PC-3 (cell line): ENCODE results near the gene FAM47E. TPM values are rescaled to one million over a fixed set of nuclear protein-coding genes. Genes with fewer than 3 reads are reported as not detected.

Source experiments
- ATAC-seq: fragments of 200-7000 bp; cut with Tn5 transposase; 2 replicates; pipeline ENCODE4 v1.9.1; 2020; ENCODE audit warnings: mild to moderate bottlenecking, moderate library complexity
- BruUV-seq: library from RNA; stranded (reverse); fragments of 400-500 nt; replicated peaks from 2 replicates; lab custom pipeline; 2021; lab: Mats Ljungman, UMichigan
- CTCF ChIA-PET: fragments of 300-600 bp; sonication (Branson Sonifier 250); formaldehyde crosslinking; loops from one replicate; lab custom pipeline; 2022; ENCODE audit warnings: antibody characterized with exemption; lab: Charles Lee
- POLR2A ChIA-PET: fragments of 300-600 bp; sonication (Branson Sonifier 250); formaldehyde crosslinking; loops from one replicate; lab custom pipeline; 2022; ENCODE audit warnings: antibody characterized with exemption; ENCODE audit not compliant: unreplicated experiment; lab: Charles Lee
- DNase-seq: peaks from one replicate; pipeline ENCODE4 v3.0.0-alpha.2; 2015
- H2AFZ ChIP-seq: fragments of 300-600 bp; sonication (generic); 2 replicates; pipeline ENCODE4 v1.6.0; 2016; ENCODE audit warnings: antibody characterized with exemption, low read length
- H3F3A ChIP-seq: fragments of 300-600 bp; sonication (generic); one replicate; pipeline ENCODE4 v1.6.0; 2017; ENCODE audit warnings: antibody characterized with exemption, low read length, control low read depth, mild to moderate bottlenecking; ENCODE audit not compliant: unreplicated experiment
- H3K27ac ChIP-seq: fragments of 300-600 bp; sonication (generic); 2 replicates; pipeline ENCODE4 v1.5.1; 2016; ENCODE audit warnings: mild to moderate bottlenecking, low read length
- H3K27me3 ChIP-seq: fragments of 300-600 bp; sonication (generic); 2 replicates; pipeline ENCODE4 v1.6.1; 2016; ENCODE audit warnings: low read length, mixed read lengths
- H3K36me3 ChIP-seq: fragments of 300-600 bp; sonication (generic); 2 replicates; pipeline ENCODE4 v1.6.1; 2016; ENCODE audit warnings: low read depth, mixed run types, low read length, mixed read lengths
- H3K4me1 ChIP-seq: fragments of 300-600 bp; sonication (generic); 2 replicates; pipeline ENCODE4 v1.5.1; 2016; ENCODE audit warnings: low read length; ENCODE audit not compliant: insufficient read depth
- H3K4me2 ChIP-seq: fragments of 300-600 bp; sonication (generic); 2 replicates; pipeline ENCODE4 v1.6.0; 2016; ENCODE audit warnings: low read length
- H3K4me3 ChIP-seq: fragments of 300-600 bp; sonication (generic); 2 replicates; pipeline ENCODE4 v1.5.1; 2016; ENCODE audit warnings: mild to moderate bottlenecking, low read length, mixed read lengths
- H3K79me2 ChIP-seq: fragments of 300-600 bp; sonication (generic); 2 replicates; pipeline ENCODE4 v1.6.1; 2017; ENCODE audit warnings: low read length, mixed read lengths
- H3K9ac ChIP-seq: fragments of 300-600 bp; sonication (generic); 2 replicates; pipeline ENCODE4 v1.6.0; 2016; ENCODE audit warnings: mild to moderate bottlenecking, low read length
- H3K9me2 ChIP-seq: fragments of 300-600 bp; sonication (generic); replicated peaks from 2 replicates; pipeline ENCODE4 v1.6.1; 2016; ENCODE audit warnings: mixed run types, low read length, mixed read lengths
- H3K9me3 ChIP-seq: fragments of 300-600 bp; sonication (generic); 2 replicates; pipeline ENCODE4 v1.6.1; 2016; ENCODE audit warnings: low read length, mixed read lengths
- H4K20me1 ChIP-seq: fragments of 300-600 bp; sonication (generic); 2 replicates; pipeline ENCODE4 v1.6.1; 2016; ENCODE audit warnings: low read length, mixed read lengths
- EZH2 ChIP-seq: fragments of 300-600 bp; sonication (generic); IDR thresholded peaks from one replicate; pipeline ENCODE4 v1.6.1; 2017; ENCODE audit warnings: antibody characterized with exemption, mild to moderate bottlenecking, low read length; ENCODE audit not compliant: unreplicated experiment
- EZH2phosphoT487 ChIP-seq: fragments of 300-600 bp; sonication (generic); IDR thresholded peaks from 2 replicates; pipeline ENCODE4 v1.6.1; 2018; ENCODE audit warnings: mild to moderate bottlenecking, antibody characterized with exemption, low read length, borderline replicate concordance
- intact Hi-C: fragments of 100-400 bp; cut with micrococcal nuclease; formaldehyde crosslinking; loops from 2 replicates; pipeline ENCODE4 v1.9.0; 2023
- total RNA-seq: library from RNA; depleted of rRNA; stranded (reverse); fragments of >200 nt; gene quantifications from 2 replicates; pipeline ENCODE4 v1.2.3, GENCODE V29; 2014
- TF ChIP-seq, protein P1 (sequence below): fragments of 300-600 bp; sonication (generic); conservative IDR thresholded peaks from 2 replicates; pipeline ENCODE4 v1.5.1; 2017; ENCODE audit warnings: antibody characterized with exemption, low read depth, mild to moderate bottlenecking, low read length

The FAM47E gene
- total RNA-seq, 1 experiment from 2014 or later: 0.91 TPM

DNA sequence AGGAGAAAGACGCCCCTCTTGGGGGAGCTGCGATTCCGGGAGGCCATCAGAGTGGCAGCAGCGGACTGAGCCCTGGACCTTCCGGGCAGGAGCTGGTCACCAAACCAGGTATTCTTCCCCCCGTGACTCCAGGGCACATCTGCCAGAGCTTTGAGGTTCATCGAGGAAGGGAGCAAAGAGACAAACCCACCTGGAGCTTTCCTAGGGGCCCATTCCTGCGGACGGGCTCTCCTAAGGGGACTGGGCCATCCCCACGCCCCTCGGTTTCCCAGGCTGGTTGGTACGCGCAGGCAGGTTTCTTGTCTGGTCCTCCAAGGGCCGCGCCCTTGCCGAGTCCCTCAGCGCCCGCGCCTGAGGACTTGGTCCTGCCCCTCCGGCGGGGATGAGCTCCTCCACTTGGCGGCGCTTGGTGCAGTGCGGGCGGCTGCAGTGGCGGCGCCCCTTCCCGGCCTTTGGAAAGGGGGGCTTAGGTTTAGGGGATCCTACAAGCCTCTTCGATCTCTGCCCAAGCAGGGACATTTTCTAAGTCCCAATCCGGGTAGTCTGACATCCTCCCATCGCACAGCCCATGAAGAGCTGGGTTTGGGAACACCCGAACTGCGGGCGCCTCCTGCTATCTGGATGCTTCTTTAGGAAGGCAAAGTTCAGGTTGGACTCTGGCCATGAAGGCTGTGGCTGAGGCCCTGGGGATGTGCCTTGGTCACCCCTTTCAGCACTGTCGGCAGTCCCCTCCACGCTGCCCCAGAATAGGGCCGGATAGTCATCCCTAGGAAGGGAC lies 55.5 kb downstream of the FAM47E start:
- peak overlapping the region; percentile 83 for H3K27ac ChIP-seq
- no peaks in the 10 kb centered on the region for H3F3A ChIP-seq
- CTCF ChIA-PET: interaction anchor here (1.2 kb wide), 1 partner anchor 126 kb away, joined by 5 read pairs; no protein-coding TSS in a partner anchor
- POLR2A ChIA-PET: interaction anchor here (0.6 kb wide), 1 partner anchor 378 kb away, joined by 4 read pairs; no protein-coding TSS in a partner anchor
- H3K9ac ChIP-seq: peak overlapping the region; percentile 89
- H3K9me2 ChIP-seq: no peaks in the 10 kb centered on the region
- BruUV-seq: TSS peak; percentile 47
- TF ChIP-seq, protein P1, sequence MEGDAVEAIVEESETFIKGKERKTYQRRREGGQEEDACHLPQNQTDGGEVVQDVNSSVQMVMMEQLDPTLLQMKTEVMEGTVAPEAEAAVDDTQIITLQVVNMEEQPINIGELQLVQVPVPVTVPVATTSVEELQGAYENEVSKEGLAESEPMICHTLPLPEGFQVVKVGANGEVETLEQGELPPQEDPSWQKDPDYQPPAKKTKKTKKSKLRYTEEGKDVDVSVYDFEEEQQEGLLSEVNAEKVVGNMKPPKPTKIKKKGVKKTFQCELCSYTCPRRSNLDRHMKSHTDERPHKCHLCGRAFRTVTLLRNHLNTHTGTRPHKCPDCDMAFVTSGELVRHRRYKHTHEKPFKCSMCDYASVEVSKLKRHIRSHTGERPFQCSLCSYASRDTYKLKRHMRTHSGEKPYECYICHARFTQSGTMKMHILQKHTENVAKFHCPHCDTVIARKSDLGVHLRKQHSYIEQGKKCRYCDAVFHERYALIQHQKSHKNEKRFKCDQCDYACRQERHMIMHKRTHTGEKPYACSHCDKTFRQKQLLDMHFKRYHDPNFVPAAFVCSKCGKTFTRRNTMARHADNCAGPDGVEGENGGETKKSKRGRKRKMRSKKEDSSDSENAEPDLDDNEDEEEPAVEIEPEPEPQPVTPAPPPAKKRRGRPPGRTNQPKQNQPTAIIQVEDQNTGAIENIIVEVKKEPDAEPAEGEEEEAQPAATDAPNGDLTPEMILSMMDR: peak; percentile 61
- no peak for TF ChIP-seq EZH2phosphoT487
- no peaks in the 10 kb centered on the region for H3K9me3 ChIP-seq
- intact Hi-C loops: loop anchor here (1.0 to 10.0 kb wide), 5 partner anchors 56 to 198 kb away; partner anchors contain the start of genes FAM47E and SCARB2
- ATAC-seq (peak; percentile 62), DNase-seq (peak; percentile 49)
- H3K4me1 ChIP-seq: peaks cover 22% of the 10 kb centered on the region
- H3K4me3 ChIP-seq: peak overlapping the region; percentile 99
- H3K36me3 ChIP-seq: peaks cover 3% of the 10 kb centered on the region; the same call in 1 of the 2 replicates
- H3K27me3 ChIP-seq: no peaks in the 10 kb centered on the region
- peak overlapping the region; percentile 81 for H3K4me2 ChIP-seq
- H3K79me2 ChIP-seq: peaks cover 45% of the 10 kb centered on the region
- peak overlapping the region; percentile 92 for H2AFZ ChIP-seq
- H4K20me1 ChIP-seq: no peaks in the 10 kb centered on the region

DNA sequence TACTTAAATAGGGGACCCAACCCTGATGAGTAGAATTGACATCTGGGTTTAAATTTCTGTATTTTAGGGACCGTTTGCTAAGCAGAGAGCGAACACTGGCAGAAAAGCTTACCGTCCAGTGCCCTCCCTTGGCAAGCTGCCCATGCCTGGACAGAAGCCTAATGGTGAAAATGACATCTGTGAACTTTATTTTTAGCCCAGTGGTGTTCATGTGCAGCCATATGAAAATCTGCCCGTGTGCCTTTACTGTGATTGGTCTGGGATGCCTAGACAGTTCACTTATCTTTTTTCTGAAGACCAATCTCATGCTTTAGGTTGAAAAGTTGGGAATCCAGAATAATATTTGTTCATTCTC lies 56.1 kb downstream of the FAM47E start:
- H3K4me3 ChIP-seq: peak overlapping the region; percentile 99
- H3K4me2 ChIP-seq: peak overlapping the region; percentile 81
- H3F3A ChIP-seq: no peaks in the 10 kb centered on the region
- CTCF ChIA-PET: interaction anchor here (1.2 kb wide), 1 partner anchor 127 kb away, joined by 5 read pairs; no protein-coding TSS in a partner anchor
- POLR2A ChIA-PET: interaction anchor here (0.6 kb wide), 1 partner anchor 379 kb away, joined by 4 read pairs; no protein-coding TSS in a partner anchor
- no TSS peak for BruUV-seq
- H3K9me3 ChIP-seq: no peaks in the 10 kb centered on the region
- H3K9ac ChIP-seq: peak overlapping the region; percentile 89
- no peaks in the 10 kb centered on the region for H4K20me1 ChIP-seq
- H3K4me1 ChIP-seq: peaks cover 18% of the 10 kb centered on the region
- no peaks in the 10 kb centered on the region for H3K9me2 ChIP-seq
- peaks cover 45% of the 10 kb centered on the region for H3K79me2 ChIP-seq
- H3K36me3 ChIP-seq: peaks cover 3% of the 10 kb centered on the region; the same call in 1 of the 2 replicates
- no peak for DNase-seq
- TF ChIP-seq EZH2 (no peak), EZH2phosphoT487 (no peak)
- TF ChIP-seq, protein P1: no peak
- no peak for ATAC-seq
- no peak overlapping the region for H3K27ac ChIP-seq
- H2AFZ ChIP-seq: peak overlapping the region; percentile 92; the same call in 1 of the 2 replicates
- no peaks in the 10 kb centered on the region for H3K27me3 ChIP-seq
- intact Hi-C loops: loop anchor here (2.0 to 10.0 kb wide), 4 partner anchors 57 to 197 kb away; partner anchors contain the start of genes FAM47E and SCARB2
